Measurements from ENCODE around the gene STEAP1B.

STEAP1B gene

GRCh38 chr7:22476824-22477223 lies 23.2 kb downstream of the STEAP1B start:
- Histone ChIP-seq H3K27ac (no peak overlapping the region), H3K4me2 (no peak overlapping the region)
- no peak for TF ChIP-seq Cebpa-rat (IDR thresholded peaks at IDR 0.05)

GRCh38 chr7:22474645-22475044 lies 25.3 kb downstream of the STEAP1B start:
- Histone ChIP-seq H3K36me3 (no peaks in the 10 kb centered on the region), H3K9me3 (0 out of 2 replicates have a peak, but pooled peaks cover 4% of the 10 kb centered on the region), H4K20me1 (no peaks in the 10 kb centered on the region), H3K4me2 (no peak overlapping the region), H3K4me3 (no peak overlapping the region), H3K4me1 (peaks cover 10% of the 10 kb centered on the region), H3K27me3 (no peaks in the 10 kb centered on the region), H3K9ac (no peak overlapping the region), H3K27ac (no peak overlapping the region)
- no peak for TF ChIP-seq Cebpa-rat (IDR thresholded peaks at IDR 0.05)

More at GRCh38 chr7:22476824-22477223, 23.2 kb downstream of the STEAP1B start:
- Histone ChIP-seq H4K20me1 (no peaks in the 10 kb centered on the region), H3K36me3 (no peaks in the 10 kb centered on the region), H3K4me3 (no peak overlapping the region), H3K9me3 (no peaks in the 10 kb centered on the region), H3K27me3 (no peaks in the 10 kb centered on the region), H3K4me1 (peaks cover 19% of the 10 kb centered on the region), H3K9ac (no peak overlapping the region)

DNA sequence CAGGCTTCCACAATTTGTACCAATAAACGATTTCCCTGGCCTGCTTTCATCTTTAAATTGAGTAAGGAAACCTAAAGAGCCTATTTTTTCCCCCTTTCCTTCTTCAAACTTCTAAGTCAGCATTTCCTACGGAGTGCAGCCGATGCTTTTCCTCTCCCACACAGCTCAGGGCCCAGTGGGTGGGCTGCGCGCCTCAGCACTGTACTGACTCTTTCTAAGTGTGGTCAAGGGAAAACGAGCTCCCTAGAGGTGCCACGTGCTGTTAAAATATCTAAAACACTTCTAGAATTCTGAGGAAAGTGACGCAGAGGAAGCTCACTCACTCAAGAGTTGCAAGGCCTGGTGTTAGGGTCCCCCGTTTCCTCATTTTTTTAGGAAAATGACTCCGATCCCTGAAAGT lies 29.0 kb downstream of the STEAP1B start:
- Histone ChIP-seq H3K4me3 (no peak overlapping the region), H3K4me1 (peaks cover 10% of the 10 kb centered on the region), H3K27ac (no peak overlapping the region), H3K9ac (no peak overlapping the region), H3K36me3 (no peaks in the 10 kb centered on the region), H4K20me1 (no peaks in the 10 kb centered on the region), H3K9me3 (peaks cover 8% of the 10 kb centered on the region; the same call in 1 of the 2 replicates), H3K27me3 (no peaks in the 10 kb centered on the region), H3K4me2 (peak overlapping the region; percentile 36)
- TF ChIP-seq Cebpa-rat (IDR thresholded peaks at IDR 0.05): no peak

- H3K27me3 ChIP-seq: no peaks in the 10 kb centered on the region
- H3K4me3 ChIP-seq: no peak overlapping the region
- H3K4me1 ChIP-seq: peaks cover 10% of the 10 kb centered on the region
- no peaks in the 10 kb centered on the region for H3K36me3 ChIP-seq
- no peak overlapping the region for H3K9ac ChIP-seq
- no peak overlapping the region for H3K4me2 ChIP-seq
- no peak for TF ChIP-seq Cebpa-rat (IDR thresholded peaks at IDR 0.05)
- H3K9me3 ChIP-seq: peaks cover 12% of the 10 kb centered on the region
- no peaks in the 10 kb centered on the region for H4K20me1 ChIP-seq
- no peak overlapping the region for H3K27ac ChIP-seq
Observed at GRCh38 chr7:22469371-22470143, 30.4 kb downstream of the STEAP1B start.

DNA sequence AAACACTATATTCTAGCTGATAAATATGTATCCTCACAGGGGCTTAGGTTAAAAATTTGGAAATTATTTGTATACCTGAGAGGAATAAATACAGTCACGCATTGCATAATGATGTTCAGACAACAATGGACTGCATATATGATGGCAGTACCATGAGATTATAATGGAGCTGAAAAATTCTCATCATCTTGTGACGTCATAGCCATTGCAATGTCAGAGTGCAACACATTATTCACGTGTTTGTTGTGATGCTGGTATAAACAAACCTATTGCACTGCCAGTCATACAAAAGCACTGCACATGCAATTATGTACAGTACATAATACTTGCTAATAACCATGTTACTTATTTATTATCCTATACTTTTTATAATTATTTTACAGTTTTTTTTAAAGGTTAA lies 31.4 kb downstream of the STEAP1B start:
- TF ChIP-seq Cebpa-rat (IDR thresholded peaks at IDR 0.05): no peak
- Histone ChIP-seq H3K4me3 (no peak overlapping the region), H3K4me2 (no peak overlapping the region), H3K9ac (no peak overlapping the region), H4K20me1 (no peaks in the 10 kb centered on the region), H3K27me3 (no peaks in the 10 kb centered on the region), H3K27ac (no peak overlapping the region), H3K36me3 (no peaks in the 10 kb centered on the region), H3K9me3 (peaks cover 17% of the 10 kb centered on the region), H3K4me1 (peaks cover 10% of the 10 kb centered on the region)

DNA sequence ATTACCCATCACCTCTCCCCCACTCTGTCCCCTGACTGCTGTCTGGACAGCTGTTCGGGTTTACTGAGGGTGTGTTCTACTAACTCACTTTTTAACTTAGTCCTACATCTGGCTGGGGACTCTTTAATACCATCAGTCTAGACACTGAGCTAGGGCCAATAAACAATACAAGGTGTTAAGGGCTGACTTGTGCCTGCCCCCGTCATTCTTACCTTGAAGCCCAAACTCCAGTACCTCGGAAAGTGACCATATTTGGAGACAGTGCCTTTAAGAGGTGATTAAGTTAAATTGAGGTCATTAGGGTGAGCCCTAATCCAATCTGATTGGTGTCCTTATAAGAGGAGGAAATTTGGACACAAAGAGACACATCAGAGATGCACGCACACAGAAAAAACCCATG lies 35.7 kb downstream of the STEAP1B start:
- Histone ChIP-seq H4K20me1 (no peaks in the 10 kb centered on the region), H3K4me3 (no peak overlapping the region), H3K36me3 (no peaks in the 10 kb centered on the region), H3K9ac (no peak overlapping the region), H3K9me3 (peaks cover 17% of the 10 kb centered on the region), H3K4me2 (no peak overlapping the region), H3K27me3 (no peaks in the 10 kb centered on the region), H3K27ac (no peak overlapping the region), H3K4me1 (no peaks in the 10 kb centered on the region)
- TF ChIP-seq Cebpa-rat (IDR thresholded peaks at IDR 0.05): no peak

- H3K27ac ChIP-seq: no peak overlapping the region
- H4K20me1 ChIP-seq: no peaks in the 10 kb centered on the region
- no peak overlapping the region for H3K9ac ChIP-seq
- H3K27me3 ChIP-seq: no peaks in the 10 kb centered on the region
- H3K4me3 ChIP-seq: no peak overlapping the region
- H3K36me3 ChIP-seq: no peaks in the 10 kb centered on the region
- peaks cover 10% of the 10 kb centered on the region for H3K9me3 ChIP-seq
- no peak overlapping the region for H3K4me2 ChIP-seq
- no peak for TF ChIP-seq Cebpa-rat (IDR thresholded peaks at IDR 0.05)
- H3K4me1 ChIP-seq: no peaks in the 10 kb centered on the region
Observed at GRCh38 chr7:22460363-22460988, 39.5 kb downstream of the STEAP1B start.

DNA sequence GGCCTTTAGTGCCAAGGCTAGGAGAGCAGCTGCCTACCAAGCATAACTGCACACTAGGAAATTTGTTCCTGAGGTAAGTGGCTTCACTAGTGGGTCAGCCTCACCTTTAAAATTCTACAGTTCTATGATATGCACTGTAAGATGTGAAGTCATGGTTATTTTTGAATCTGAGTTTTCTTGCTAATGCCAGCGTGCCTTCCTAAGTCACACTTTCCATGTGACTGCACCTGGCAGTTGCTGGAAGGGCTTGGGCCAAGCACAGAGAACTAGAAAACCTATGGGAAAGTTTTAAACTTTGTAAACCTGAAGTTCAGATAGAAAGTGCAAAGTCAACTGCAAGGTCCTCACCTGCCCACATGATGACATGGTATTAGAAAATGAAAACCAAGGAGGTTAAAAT lies 42.5 kb downstream of the STEAP1B start:
- no peak overlapping the region for H3K27ac ChIP-seq
- TF ChIP-seq Cebpa-rat (IDR thresholded peaks at IDR 0.05): no peak
- peaks cover 9% of the 10 kb centered on the region for H3K4me1 ChIP-seq
- no peaks in the 10 kb centered on the region for H4K20me1 ChIP-seq
- H3K9ac ChIP-seq: no peak overlapping the region
- no peak overlapping the region for H3K4me3 ChIP-seq
- no peak overlapping the region for H3K4me2 ChIP-seq
- H3K27me3 ChIP-seq: no peaks in the 10 kb centered on the region
- H3K36me3 ChIP-seq: no peaks in the 10 kb centered on the region
- no peaks in the 10 kb centered on the region for H3K9me3 ChIP-seq

DNA sequence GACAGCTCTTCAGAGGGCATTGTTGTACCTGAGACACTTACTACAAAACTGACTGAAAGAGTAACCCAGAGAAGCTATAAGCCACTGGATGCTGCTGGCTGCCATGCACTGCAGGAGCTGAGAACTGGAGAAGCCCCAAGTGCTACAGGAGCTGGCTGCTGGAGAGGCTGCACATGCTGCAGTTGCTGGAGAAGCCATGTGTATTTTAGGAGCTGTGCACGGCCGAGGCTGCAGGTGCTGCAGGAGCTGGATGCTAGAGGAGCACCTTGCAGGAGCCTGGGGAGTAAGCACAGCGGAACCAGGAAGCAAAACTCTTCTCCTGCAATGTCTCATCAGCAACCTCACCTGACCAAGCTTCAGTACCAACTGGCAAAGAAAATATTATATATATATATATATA lies 45.5 kb downstream of the STEAP1B start:
- H3K27ac ChIP-seq: no peak overlapping the region
- no peaks in the 10 kb centered on the region for H3K36me3 ChIP-seq
- no peaks in the 10 kb centered on the region for H3K27me3 ChIP-seq
- H3K4me3 ChIP-seq: no peak overlapping the region
- H4K20me1 ChIP-seq: no peaks in the 10 kb centered on the region
- H3K4me1 ChIP-seq: peaks cover 17% of the 10 kb centered on the region
- no peak overlapping the region for H3K9ac ChIP-seq
- peaks cover 9% of the 10 kb centered on the region for H3K9me3 ChIP-seq
- TF ChIP-seq Cebpa-rat (IDR thresholded peaks at IDR 0.05): no peak
- no peak overlapping the region for H3K4me2 ChIP-seq

GRCh38 chr7:22452960-22453558 lies 46.9 kb downstream of the STEAP1B start:
- no peaks in the 10 kb centered on the region for H3K36me3 ChIP-seq
- H3K4me2 ChIP-seq: peak overlapping the region; percentile 59
- H4K20me1 ChIP-seq: no peaks in the 10 kb centered on the region
- no peak for TF ChIP-seq Cebpa-rat (IDR thresholded peaks at IDR 0.05)
- no peak overlapping the region for H3K9ac ChIP-seq
- H3K27me3 ChIP-seq: no peaks in the 10 kb centered on the region
- H3K4me1 ChIP-seq: peaks cover 26% of the 10 kb centered on the region
- no peak overlapping the region for H3K4me3 ChIP-seq
- H3K27ac ChIP-seq: no peak overlapping the region; the same call in 1 of the 2 replicates
- H3K9me3 ChIP-seq: peaks cover 9% of the 10 kb centered on the region
